DMS53 treated with DMSO at 0.1 percent for 48 hours (cell line): ENCODE results near the gene LRRN4CL.

Experiments used
- DNase-seq: peaks from one replicate; lab custom pipeline; 2025; ENCODE audit not compliant: unreplicated experiment; lab: John Stamatoyannopoulos, UW

Gene LRRN4CL

DNA sequence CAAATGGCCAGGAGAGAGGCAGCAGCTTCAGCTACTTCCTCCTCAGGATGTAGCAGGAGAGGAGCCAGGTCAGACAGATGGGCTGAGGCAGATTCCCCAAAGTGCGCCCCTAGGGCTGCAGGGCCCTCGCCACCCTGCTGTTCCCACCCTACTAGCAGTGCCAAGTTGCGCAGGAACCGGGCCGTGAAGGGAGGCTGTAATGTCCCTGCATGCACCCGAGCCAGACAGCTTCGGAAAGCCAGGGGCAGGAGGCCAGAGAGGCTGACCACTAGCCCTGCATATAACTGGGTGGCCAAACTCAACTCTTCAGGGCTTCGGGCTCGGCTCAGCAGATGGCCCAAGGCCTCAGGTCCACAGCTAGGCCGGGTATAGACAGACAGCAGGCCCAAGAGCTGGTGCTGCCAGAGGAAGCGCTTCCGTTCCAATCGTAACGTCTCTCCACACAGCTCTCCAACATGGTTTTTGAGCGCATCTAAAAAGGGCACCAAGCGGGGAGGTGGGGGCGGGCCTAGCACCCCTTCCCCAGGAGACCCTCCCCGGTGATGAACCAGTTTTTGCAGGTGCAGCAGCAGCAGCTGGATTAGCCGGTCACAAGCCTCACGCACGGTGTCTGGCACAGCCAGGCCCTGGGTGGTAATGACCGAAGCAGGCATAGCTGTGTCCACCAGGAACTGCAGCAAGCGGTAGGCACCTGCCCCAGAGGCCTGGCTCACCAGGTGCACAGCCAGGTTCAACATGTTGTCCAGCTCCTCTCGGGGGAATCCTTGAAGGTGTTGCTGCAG is 41.0 kb downstream of the LRRN4CL start:
- DNase-seq: no peak

GRCh38 chr11:62647609-62648005 is 41.7 kb downstream of the LRRN4CL start:
- no peak for DNase-seq

DNA sequence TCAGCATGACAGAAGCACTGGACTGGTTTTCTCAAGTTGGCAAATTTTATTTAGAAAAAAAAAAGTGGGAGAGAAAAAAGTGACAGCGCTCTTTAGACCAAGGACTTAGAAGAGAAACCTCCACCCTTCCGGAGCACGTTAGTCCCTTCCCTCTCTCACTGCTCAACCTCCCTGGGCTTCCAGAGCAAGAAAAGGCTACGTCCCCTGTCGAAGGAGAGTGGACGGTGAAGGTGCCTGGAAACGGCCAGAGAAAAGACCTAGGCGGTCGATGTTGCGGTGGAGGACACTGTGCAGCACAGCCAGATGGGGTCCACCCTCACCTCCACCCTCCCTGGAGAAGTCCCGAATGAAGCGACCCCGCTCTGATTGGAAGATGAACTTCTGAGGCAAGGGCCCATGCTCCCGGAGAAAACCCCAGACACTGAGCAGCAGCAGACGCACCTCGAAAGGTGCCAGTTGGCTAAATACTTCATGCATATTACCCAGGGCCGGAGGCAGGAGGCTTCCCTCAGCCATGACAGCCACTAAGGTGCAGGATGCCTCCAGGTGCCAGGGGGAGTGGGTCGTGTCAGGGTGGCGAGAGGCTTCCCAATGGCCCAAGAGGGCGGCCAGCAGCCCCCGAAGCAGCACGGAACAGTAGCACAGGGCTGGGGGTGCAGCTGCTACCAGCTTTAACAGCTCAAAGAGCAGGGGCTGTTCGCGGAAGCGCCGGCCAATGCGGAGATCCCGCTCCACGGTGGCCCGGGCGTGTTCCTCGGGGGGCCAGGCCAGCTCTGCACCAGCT is 42.3 kb downstream of the LRRN4CL start:
- no peak for DNase-seq

DNA sequence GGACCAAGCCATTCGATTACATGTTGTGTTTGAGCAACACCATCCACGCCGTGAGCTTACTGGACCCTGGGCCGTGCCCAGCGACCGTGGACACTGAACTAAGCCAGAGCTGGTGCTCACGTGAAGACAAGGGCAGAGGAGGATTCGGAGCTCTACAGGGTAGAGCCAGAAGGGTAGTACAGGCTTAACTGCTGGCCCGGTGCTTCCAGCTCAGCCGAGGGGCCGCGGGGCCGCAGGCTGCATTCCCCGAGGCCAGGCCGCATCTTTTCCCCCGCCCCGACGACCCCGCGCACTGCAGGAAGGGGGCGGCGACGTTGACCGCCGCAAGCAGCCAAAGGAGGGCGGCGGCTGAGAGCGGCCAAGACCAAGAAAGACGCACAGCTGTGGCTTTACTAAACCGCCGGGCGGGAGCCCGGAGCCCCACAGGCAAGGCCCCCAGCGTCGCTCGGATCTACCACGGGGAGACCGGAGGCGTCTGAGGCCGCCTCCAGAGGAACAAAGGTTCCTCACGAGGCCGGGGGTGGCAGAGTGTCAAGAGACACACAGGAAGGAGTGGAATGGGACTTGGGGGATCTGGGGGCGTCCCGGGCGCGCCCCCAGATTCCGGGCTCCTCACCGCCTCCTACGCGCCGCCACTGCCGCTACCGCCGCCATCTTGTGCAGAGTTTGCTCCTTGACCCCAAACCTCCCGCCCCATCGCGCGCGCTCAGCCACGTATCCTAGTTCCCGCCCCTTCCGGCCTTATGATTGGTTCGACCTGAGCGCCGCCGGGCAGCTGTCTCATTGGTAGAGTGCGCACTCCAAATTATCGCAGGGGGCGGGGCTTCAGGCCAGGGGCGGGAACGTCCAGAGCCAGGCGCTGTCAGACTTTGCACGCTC is 43.1 kb downstream of the LRRN4CL start, which contains the start of gene GANAB:
Gene GANAB (minus strand): TSS at position 668 of the 879 bp plus-strand sequence. CDS start 14 bp downstream, at position 654.
- DNase-seq: peak; percentile 95

DNA sequence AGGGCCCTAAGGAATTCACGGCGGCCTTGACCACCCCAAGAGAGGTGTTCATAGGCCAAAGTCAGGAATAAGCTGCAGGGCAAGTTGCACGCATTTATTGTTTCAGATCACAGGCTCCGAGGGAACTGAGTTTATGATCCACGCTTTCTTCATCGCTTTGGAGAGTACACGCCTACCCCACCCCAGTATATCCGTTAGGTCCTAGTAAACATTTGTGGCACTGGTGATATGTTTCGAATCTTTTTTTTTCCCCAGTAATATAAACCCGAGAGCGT is 43.7 kb downstream of the LRRN4CL start:
- no peak for DNase-seq

DNA sequence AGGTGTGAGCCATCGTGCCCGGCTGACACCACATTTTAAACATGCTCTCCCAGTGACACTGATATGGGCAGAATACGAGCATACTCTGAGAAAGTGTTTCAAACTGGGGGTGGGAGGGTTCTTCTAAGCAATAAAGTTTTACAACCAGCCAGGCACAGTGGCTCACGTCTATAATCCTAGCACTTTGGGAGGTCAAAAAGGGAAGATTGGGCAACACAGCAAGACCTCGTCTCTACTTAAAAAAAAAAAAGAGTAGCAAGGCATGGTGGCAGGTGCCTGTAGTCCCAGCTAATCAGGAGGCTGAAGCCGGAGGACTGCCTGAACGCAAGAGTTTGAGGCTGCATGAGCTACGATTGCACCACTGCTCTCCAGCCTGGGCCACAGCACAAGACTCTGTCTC is 45.1 kb downstream of the LRRN4CL start:
- DNase-seq: no peak
